Fibroblast of lung (primary cell): ENCODE measurements around the gene CNN1. TPM values are rescaled to one million over a fixed set of nuclear protein-coding genes. Genes with fewer than 3 reads are reported as not detected.
A peak's percentile ranks its signal among the peaks of the same experiment; 100 is the strongest.

Source experiments
- DNase-seq, 2 donors: peaks; one replicate each; pipeline versions ENCODE4 v3.0.0 to v3.0.0-alpha.2; 2010; ENCODE audit warnings: low read depth in 2 of 2
- H2AFZ ChIP-seq: 2 replicates; pipeline ENCODE4 v1.5.1; 2012; ENCODE audit warnings: low read length, control low read depth, inconsistent platforms
- H3K27ac ChIP-seq: 2 replicates; pipeline ENCODE4 v1.5.1; 2011; ENCODE audit warnings: low read length, control low read depth; ENCODE audit not compliant: insufficient read depth
- H3K27me3 ChIP-seq: 2 replicates; pipeline ENCODE4 v1.5.1; 2011; ENCODE audit warnings: mild to moderate bottlenecking, low read length; ENCODE audit not compliant: control insufficient read depth, insufficient read depth
- H3K36me3 ChIP-seq: 2 replicates; pipeline ENCODE4 v1.5.1; 2011; ENCODE audit warnings: low read length; ENCODE audit not compliant: control insufficient read depth, insufficient read depth
- H3K4me1 ChIP-seq: 2 replicates; pipeline ENCODE4 v1.5.1; 2011; ENCODE audit warnings: low read length; ENCODE audit not compliant: control insufficient read depth, insufficient read depth; ENCODE audit errors: extremely low read depth
- H3K4me2 ChIP-seq: 2 replicates; pipeline ENCODE4 v1.5.1; 2011; ENCODE audit warnings: low read length, control low read depth; ENCODE audit not compliant: insufficient read depth; ENCODE audit errors: extremely low read depth
- H3K4me3 ChIP-seq, 4 experiments: fragments of 200-600 bp in 1 of 4; sonication (generic) in 1 of 4; replicated peaks in 1 of 4; 2 replicates each; pipeline ENCODE4 v1.5.1; 2011 to 2016; ENCODE audit warnings: low read length in 4 of 4, low read depth in 3 of 4, mild to moderate bottlenecking in 3 of 4, control low read depth in 2 of 4, inconsistent platforms in 1 of 4, mixed read lengths in 1 of 4; ENCODE audit not compliant: insufficient read depth in 1 of 4; ENCODE audit errors: control extremely low read depth in 1 of 4
- H3K79me2 ChIP-seq: 2 replicates; pipeline ENCODE4 v1.5.1; 2012; ENCODE audit warnings: mild to moderate bottlenecking, low read length, inconsistent platforms; ENCODE audit not compliant: control insufficient read depth, insufficient read depth
- H3K9ac ChIP-seq: 2 replicates; pipeline ENCODE4 v1.5.1; 2011; ENCODE audit warnings: mild to moderate bottlenecking, low read length, control low read depth; ENCODE audit not compliant: insufficient read depth
- H3K9me3 ChIP-seq: 2 replicates; pipeline ENCODE4 v1.5.1; 2012; ENCODE audit warnings: low read depth, low read length; ENCODE audit not compliant: control insufficient read depth, insufficient read depth
- H4K20me1 ChIP-seq: 2 replicates; pipeline ENCODE4 v1.5.1; 2011; ENCODE audit warnings: low read length; ENCODE audit not compliant: control insufficient read depth, insufficient read depth; ENCODE audit errors: extremely low read depth
- EZH2 ChIP-seq: IDR thresholded peaks from 2 replicates; pipeline ENCODE4 v1.5.1; 2012; ENCODE audit warnings: low read length, control low read depth, mild to moderate bottlenecking; ENCODE audit errors: missing control alignments
- polyA plus RNA-seq, 2 donors: library from polyadenylated mRNA; depleted of rRNA in 1 of 2; stranded (reverse) in 1 of 2; unstranded in 1 of 2; fragments of >200 nt; gene quantifications; 2 replicates each; pipeline ENCODE4 v1.2.1, GENCODE V29; 2011 to 2012; ENCODE audit warnings: missing spikeins in 1 of 2
- total RNA-seq: library from RNA; depleted of rRNA; stranded (reverse); fragments of >200 nt; gene quantifications from 2 replicates; pipeline ENCODE4 v1.2.1, GENCODE V29; 2014
- TF ChIP-seq, protein P1 (sequence below), 2 donors: IDR thresholded peaks in 1 of 2; conservative IDR thresholded peaks in 1 of 2; 1 replicate in 1 of 2; 2 replicates in 1 of 2; pipeline ENCODE4 v1.5.1; 2011 to 2012; ENCODE audit warnings: low read length in 2 of 2, control low read depth in 1 of 2, inconsistent platforms in 1 of 2, low read depth in 1 of 2, mild to moderate bottlenecking in 1 of 2

Gene CNN1
- total and polyA plus RNA-seq, 2 donors (not counting 1 experiment from before 2014, with no cell fraction given) = 20.3 to 83.9 TPM

GRCh38 chr19:11505032-11505503 lies 33.6 kb upstream of the CNN1 start:
- Histone ChIP-seq H3K9me3 (no peaks in the 10 kb centered on the region), H3K27me3 (no peaks in the 10 kb centered on the region), H3K4me2 (peak overlapping the region; percentile 59), H3K36me3 (no peaks in the 10 kb centered on the region), H3K9ac (peak overlapping the region; percentile 90), H3K4me1 (peaks cover 6% of the 10 kb centered on the region), H3K4me3 (peak overlapping the region; percentile 48 to 74 (median 62)), H3K79me2 (no peaks in the 10 kb centered on the region), H2AFZ (peak overlapping the region; percentile 35), H4K20me1 (no peaks in the 10 kb centered on the region), H3K27ac (peak overlapping the region; percentile 79)
- no peak for TF ChIP-seq EZH2
- TF ChIP-seq, protein P1, sequence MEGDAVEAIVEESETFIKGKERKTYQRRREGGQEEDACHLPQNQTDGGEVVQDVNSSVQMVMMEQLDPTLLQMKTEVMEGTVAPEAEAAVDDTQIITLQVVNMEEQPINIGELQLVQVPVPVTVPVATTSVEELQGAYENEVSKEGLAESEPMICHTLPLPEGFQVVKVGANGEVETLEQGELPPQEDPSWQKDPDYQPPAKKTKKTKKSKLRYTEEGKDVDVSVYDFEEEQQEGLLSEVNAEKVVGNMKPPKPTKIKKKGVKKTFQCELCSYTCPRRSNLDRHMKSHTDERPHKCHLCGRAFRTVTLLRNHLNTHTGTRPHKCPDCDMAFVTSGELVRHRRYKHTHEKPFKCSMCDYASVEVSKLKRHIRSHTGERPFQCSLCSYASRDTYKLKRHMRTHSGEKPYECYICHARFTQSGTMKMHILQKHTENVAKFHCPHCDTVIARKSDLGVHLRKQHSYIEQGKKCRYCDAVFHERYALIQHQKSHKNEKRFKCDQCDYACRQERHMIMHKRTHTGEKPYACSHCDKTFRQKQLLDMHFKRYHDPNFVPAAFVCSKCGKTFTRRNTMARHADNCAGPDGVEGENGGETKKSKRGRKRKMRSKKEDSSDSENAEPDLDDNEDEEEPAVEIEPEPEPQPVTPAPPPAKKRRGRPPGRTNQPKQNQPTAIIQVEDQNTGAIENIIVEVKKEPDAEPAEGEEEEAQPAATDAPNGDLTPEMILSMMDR (conservative IDR thresholded peaks at IDR 0.05 in 1 of 2, IDR thresholded peaks at IDR 0.05 in 1 of 2; ENCODE audit: low read depth in 1 of 2, low read length in 2 of 2) = no peak
- peak; percentile 91 to 92 for DNase-seq

DNA sequence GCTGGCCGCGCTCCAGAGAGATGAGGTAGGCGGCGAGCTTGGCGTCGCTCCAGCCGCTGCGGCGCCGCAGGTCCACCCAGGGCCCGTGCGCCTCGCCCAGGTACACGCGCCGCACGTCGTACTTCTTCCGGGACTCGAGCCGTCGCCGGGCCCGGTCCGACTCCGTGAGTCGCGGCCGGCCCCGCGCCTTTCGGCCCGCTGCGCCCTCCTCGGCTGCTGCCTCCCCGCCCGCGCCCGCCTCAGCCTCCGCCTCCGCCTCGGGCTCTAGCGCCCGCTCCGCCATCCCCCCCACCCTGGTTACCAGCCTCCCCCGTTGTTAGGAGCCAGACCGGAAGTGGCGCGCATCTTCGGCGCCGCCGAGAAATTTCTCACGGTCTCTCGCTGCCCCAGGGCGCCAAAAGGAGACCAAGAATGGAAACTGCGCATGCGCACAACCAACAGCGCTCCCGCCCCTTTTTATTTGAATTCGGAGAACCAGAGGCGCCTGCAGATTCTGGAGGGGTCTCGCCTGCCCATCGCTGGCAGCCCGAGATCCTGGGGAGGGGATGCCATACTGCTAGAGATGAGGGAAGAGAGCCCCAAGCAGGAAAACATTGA lies 33.0 kb upstream of the CNN1 start, which contains the start of gene ZNF653:
TSS of gene ZNF653 (minus strand) at position 336 of the 597 bp plus-strand sequence. CDS start at position 283, 53 bp downstream.
- Histone ChIP-seq H3K4me3 (peak within 1 kb of the TSS; percentile 60 to 74 (median 66)), H3K36me3 (no peaks in the 10 kb centered on the region), H3K79me2 (no peaks in the 10 kb centered on the region), H3K4me2 (peak within 1 kb of the TSS; percentile 83), H2AFZ (peak within 1 kb of the TSS; percentile 87), H3K9ac (peak within 1 kb of the TSS; percentile 90), H4K20me1 (no peaks in the 10 kb centered on the region), H3K4me1 (peaks cover 6% of the 10 kb centered on the region), H3K27me3 (no peaks in the 10 kb centered on the region), H3K27ac (peak within 1 kb of the TSS; percentile 79), H3K9me3 (no peaks in the 10 kb centered on the region)
- TF ChIP-seq, protein P1 (conservative IDR thresholded peaks at IDR 0.05 in 1 of 2, IDR thresholded peaks at IDR 0.05 in 1 of 2; ENCODE audit: low read depth in 1 of 2, low read length in 2 of 2) = no peak
- TF ChIP-seq EZH2 = no peak
- peak; percentile 85 to 94 for DNase-seq

DNA sequence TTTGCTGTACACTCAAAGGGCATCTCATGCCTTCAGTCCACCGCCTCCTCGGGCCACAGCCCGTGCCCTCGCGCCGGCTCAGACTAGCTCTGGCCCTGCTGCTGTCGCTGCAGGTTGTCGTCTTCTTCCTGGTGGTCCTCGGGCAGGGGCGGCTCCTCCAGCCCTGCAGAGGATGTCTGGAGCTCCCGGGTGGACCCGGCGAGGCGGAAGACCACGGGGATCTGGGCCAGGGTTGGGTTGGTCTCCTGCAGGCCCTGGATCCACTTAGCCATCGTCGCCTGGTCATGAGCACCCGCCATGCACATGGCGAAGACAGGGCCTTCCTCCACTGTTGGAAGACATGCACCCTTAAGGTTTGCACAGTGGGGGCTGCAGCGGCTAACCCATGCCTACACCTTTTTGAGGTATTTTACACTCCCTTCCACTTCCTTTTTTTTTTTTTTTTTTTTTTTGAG lies 32.5 kb upstream of the CNN1 start:
- peak overlapping the region; percentile 87 for H2AFZ ChIP-seq
- DNase-seq = no peak
- no peaks in the 10 kb centered on the region for H3K79me2 ChIP-seq
- H3K27ac ChIP-seq = peak overlapping the region; percentile 44
- no peaks in the 10 kb centered on the region for H4K20me1 ChIP-seq
- no peaks in the 10 kb centered on the region for H3K9me3 ChIP-seq
- peak overlapping the region; percentile 31 to 74 (median 66) for H3K4me3 ChIP-seq
- H3K27me3 ChIP-seq = no peaks in the 10 kb centered on the region
- H3K4me1 ChIP-seq = peaks cover 6% of the 10 kb centered on the region
- no peak for TF ChIP-seq EZH2
- TF ChIP-seq, protein P1 (conservative IDR thresholded peaks at IDR 0.05 in 1 of 2, IDR thresholded peaks at IDR 0.05 in 1 of 2; ENCODE audit: low read depth in 1 of 2, low read length in 2 of 2) = no peak
- no peaks in the 10 kb centered on the region for H3K36me3 ChIP-seq
- peak overlapping the region; percentile 83 for H3K4me2 ChIP-seq
- peak overlapping the region; percentile 26 for H3K9ac ChIP-seq
